HG03565 (cell line): ENCODE measurements around the gene GAA.

Experiments
- ATAC-seq: cut with Tn5 transposase; IDR thresholded peaks from one replicate; pipeline ENCODE4 v1.9.1; 2021; ENCODE audit warnings: mild to moderate bottlenecking, moderate library complexity; ENCODE audit not compliant: unreplicated experiment

The GAA gene

DNA sequence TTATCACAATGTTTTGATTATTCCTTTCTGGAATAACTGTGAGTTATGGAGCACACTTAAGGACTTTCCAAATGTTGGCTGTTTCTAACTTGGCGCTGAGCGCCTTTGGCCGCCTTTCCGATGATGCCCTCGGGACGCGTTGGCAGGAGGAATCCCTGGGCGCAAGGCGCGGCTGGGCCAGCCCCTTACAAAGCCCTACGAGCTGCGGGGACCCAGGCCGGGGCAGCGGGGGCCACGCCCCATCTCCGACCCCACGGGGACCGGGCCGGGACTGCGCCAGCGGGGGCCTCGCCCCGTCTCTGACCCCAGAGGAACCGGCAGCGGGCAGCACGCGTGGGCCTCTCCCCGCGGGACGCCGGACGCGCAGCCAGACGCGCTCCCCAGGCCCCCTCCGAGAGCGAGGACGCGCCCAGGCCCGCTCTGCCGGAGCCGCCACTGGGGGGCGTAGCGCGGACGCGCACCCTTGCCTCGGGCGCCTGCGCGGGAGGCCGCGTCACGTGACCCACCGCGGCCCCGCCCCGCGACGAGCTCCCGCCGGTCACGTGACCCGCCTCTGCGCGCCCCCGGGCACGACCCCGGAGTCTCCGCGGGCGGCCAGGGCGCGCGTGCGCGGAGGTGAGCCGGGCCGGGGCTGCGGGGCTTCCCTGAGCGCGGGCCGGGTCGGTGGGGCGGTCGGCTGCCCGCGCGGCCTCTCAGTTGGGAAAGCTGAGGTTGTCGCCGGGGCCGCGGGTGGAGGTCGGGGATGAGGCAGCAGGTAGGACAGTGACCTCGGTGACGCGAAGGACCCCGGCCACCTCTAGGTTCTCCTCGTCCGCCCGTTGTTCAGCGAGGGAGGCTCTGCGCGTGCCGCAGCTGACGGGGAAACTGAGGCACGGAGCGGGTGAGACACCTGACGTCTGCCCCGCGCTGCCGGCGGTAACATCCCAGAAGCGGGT, at the start of gene GAA:
Gene GAA (plus strand): TSS at position 571 of the 935 bp plus-strand sequence. CDS start 3,006 bp downstream, outside the sequence.
- ATAC-seq, result peak; percentile 59

DNA sequence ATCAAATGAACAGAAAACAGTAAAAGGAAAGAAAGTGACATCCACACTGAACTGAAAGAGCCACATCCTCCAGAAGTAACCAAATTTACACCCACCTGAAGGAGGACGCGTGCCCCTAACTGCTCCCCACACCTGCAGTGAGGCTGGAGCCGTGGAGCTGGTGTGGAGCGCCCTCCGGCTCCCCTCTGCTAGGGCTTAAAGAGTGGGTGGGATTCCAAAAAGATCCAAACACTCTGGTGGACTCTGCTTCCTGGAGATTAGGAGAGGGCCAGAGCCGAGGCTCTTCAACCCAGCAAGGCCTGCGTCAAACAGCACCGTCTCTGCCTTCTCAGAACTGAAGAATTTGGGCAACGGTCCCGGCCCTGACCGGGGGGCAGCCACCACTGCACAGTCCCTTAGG, 49.7 kb upstream of the GAA start:
- ATAC-seq, result no peak

GRCh38 chr17:80053102-80053501, 48.3 kb upstream of the GAA start:
- ATAC-seq, result no peak

DNA sequence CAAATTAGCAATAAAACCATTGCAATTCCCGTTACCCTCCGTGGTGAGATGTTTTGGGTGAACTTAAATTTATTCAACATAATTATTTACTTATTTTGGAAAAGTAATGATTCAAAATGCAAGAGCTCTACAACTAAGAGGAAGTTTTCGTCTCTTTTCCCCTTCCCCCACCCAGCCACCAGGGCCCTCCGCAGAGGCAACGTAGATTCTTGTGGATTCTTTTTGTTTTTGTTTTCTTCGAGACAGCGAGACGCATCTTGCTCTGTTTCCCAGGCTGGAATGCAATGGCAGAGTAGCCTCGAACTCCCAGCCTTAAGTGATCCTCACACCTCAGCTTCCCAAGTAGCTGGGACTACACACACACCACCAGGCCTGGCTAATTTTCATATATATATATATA, 45.8 kb upstream of the GAA start:
- no peak for ATAC-seq

GRCh38 chr17:80058311-80058955, 42.9 kb upstream of the GAA start:
- ATAC-seq, result no peak

GRCh38 chr17:80060644-80061043, 40.7 kb upstream of the GAA start:
- ATAC-seq, result no peak

- ATAC-seq, result no peak
Measured at GRCh38 chr17:80061421-80061820, 40.0 kb upstream of the GAA start.

DNA sequence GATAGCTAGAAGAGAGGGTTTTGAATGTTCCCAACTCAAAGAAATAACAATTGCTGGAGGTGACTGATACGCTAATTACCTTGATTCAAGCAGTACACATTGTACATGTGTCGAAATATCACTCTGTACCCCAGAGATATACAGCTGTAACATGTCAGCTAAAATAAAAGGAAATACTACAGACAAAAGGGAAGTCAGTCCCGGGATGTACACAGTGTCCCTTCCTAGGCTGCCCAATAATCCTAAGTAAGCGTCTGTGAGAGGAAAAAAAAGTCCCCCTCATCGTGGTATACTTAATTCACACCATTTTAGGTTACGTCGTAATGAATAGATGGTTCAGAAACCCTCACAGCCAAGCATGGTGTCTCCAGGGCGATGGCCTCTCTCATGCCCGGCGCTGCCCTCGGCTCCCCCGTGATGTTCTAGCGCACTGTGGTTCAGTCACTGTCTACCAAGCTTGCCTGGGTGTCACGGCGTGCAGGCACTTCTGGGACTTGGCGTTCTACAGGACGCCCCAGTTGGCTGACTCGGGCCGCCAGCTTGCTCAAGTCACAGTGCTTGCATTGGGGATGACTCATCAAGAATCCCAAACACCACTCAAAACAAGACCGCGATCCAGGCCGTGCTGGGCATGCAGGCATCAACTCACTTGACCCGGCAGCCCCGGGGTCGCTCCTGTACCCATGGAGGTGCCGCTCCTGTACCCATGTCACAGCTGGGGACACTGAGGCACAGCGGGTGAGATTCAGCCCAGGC, 37.4 kb upstream of the GAA start:
- ATAC-seq, result no peak

- ATAC-seq, result no peak
Measured at GRCh38 chr17:80064696-80065095, 36.7 kb upstream of the GAA start.

GRCh38 chr17:80065478-80066170, 35.8 kb upstream of the GAA start:
- ATAC-seq, result no peak

DNA sequence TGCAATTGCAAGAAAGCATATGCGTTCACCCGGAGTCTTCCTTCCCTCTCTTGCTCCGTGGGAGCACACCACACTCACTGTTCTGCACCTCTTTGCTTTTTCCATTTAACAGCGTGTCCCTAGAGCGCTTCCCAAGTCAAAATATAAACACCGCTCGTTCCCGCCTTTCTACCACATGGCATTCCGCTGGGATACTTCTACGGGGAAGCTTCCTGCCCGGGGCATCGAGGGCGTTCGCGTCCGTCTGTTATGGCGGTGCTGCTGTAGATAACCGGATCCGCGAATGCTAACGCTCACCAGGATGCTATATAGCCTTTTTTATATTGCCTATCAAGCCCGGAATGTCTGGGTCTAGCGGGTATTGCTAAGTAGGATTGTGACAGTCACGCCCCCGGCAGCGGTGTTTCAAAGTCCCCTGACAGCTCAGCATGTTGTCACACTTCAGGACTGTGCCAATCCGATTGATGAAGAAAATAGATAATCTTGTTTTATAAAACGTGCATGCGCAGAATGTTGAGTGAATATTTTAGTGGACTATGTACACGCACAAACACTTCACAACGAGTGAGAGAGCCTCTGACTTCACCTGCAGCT, 33.9 kb upstream of the GAA start:
- no peak for ATAC-seq

DNA sequence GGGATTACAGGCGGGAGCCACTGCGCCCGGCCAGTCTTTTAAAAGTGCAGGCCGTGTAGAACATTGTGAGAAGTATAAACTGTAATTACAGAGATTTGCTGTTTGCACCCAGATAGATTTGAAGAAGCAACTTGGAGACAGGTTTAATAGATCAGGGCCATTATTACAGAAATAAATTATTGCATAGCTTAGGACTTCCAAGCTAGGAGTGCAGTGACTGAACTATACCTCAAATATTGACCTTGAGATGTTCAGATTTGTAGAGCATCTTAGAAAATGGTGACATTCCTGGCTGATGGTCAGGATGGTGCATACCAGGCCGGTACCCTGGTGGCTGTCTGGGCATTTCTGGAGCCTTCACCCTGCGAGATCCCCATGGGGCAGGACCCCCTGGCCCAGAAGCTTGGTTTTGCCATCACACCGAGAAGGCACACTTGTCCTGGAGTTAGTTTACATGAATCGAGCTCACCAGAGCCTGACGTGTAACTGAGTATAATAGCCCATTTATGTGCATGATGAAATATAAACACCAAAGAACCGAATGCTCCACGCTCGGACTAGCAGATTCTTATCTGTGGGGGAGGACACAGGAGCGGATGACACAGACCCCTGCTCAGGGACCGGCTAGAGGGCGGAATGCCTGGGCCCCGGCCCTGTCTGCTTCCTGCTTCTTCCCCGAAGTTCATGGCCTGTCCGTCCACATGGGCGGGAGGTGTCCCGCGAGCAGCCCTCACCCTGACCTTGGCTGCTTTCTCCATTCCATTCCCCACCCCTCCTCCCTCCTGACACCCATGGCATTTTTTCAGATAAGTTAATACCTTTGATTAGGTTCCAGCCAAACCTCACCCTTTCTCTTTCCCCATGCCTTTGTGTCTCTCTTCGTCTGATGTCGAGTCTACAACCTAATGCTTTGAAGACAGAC, 32.8 kb upstream of the GAA start:
- ATAC-seq, result no peak

DNA sequence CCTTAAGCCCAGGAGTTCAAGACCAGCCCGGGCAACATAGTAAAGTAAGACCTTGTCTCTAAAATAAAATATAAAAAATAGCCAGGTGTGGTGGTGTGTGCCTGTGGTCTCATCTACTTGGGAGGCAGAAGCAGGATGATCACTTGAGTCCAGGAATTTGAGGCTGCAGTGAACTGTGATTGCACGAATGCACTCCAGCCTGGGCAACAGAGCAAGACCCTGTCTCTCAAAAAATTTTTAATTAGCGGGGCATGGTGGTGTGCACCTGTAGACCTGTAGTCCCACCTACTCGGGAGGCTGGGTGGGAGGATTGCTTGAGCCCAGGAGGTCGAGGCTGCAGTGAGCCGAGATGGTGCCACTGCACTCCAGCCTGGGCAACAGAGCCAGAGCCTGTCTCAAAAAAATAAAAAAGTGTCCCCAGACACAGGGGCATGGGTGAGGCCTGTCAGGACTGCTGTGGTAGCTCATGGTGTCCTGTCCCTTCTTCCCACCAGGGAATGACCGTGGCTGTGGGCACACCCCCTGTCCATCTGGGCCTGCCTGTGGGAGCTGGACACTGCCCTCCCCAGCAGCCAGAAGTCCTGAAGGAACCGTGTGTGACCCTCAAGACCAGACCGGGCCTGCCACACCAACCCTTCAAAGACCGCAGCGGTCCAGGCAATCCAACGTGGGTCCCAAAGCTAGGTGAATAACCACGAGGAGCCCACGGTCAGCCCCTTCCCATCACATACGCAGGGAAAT, 30.8 kb upstream of the GAA start:
- ATAC-seq, result no peak

DNA sequence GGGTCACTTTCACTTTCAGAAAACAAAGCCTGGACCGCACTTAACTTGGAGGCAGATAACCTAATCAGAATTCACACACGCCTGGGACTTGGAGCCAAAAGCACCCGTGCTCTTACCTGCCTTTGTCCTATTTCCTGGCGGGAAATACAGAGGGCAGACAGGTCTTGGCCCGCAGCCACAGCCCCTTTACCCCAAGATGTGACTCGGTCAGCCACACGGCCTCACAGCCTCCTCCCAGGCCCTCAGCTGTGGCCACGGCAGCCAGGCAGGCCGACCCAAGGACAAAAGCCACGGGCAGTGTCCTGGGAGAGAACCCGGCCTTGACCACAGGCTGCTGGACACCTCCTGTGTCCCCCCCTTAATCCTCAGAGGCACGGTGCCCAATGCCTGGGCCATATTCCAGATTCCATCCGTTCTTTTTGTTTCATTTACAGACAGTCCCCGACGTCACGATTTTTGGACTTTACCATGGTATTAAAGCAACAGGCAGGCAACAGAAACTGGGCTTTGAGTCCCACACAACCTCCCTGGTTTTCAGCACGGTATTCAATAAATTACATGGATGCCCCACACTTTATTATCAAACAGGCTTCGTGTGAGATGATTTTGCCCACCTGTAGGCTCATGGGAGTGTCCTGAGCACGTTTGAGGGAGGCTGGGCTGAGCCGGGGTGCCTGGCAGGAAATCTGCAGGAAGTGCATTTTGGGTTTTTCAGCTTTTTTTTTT, 30.1 kb upstream of the GAA start:
- ATAC-seq, result no peak

DNA sequence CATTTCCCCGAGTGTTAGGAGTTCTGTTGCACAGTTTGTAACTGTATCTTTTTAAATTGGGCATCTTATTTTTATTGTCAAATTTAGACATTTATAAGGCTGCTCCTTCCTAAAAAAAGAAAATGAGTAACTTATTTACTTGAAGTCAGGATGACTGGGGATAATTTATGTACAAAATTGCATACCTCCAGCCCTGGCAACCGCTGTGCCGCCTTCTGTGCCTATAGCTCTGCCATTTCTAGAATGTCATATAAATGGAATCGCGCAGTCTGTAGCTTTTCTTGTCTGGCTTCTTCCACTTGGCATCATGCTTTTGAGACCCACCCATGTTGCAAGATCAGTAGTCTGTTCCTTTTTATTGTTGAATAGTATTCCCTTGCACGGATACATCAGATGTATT, 29.0 kb upstream of the GAA start:
- ATAC-seq, result no peak

- ATAC-seq, result no peak
Measured at GRCh38 chr17:80080081-80080480, 21.3 kb upstream of the GAA start.

DNA sequence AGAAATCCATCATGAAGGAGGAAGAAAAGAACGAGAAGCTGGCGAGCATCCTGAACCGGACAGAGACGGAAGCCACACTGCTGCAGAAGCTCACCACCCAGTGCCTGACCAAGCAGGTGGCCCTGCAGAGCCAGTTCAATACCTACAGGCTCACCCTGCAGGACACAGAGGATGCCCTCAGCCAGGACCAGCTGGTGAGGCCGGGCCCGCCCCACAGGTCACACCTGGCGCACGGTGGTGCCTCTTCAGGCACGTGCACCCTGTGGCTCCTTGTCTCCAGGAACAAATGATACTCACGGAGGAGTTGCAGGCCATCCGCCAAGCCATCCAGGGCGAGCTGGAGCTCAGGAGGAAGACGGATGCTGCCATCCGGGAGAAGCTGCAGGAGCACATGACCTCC, 19.8 kb upstream of the GAA start:
- ATAC-seq, result no peak
